Activated naive CD8-positive, alpha-beta T cell (primary cell): ENCODE data around the gene CD8B.

Source experiments
- H3K27ac Mint-ChIP-seq: one replicate; pipeline ENCODE4 v1.8.0; 2021; ENCODE audit warnings: mixed read lengths
- H3K27me3 Mint-ChIP-seq: one replicate; pipeline ENCODE4 v1.8.0; 2021; ENCODE audit warnings: mixed read lengths
- H3K36me3 Mint-ChIP-seq: one replicate; pipeline ENCODE4 v1.8.0; 2021; ENCODE audit warnings: mixed read lengths
- H3K4me1 Mint-ChIP-seq: one replicate; pipeline ENCODE4 v1.8.0; 2021; ENCODE audit warnings: low read depth, mixed read lengths
- H3K4me3 Mint-ChIP-seq: one replicate; pipeline ENCODE4 v1.8.0; 2021; ENCODE audit warnings: mild to moderate bottlenecking, mixed read lengths
- H3K9me3 Mint-ChIP-seq: one replicate; pipeline ENCODE4 v1.8.0; 2021; ENCODE audit warnings: low read depth, mixed read lengths

Gene CD8B

GRCh38 chr2:86793752-86794151 lies 67.9 kb downstream of the CD8B start:
- H3K27me3 Mint-ChIP-seq, result no peaks in the 10 kb centered on the region
- H3K36me3 Mint-ChIP-seq, result peaks cover 24% of the 10 kb centered on the region
- peak overlapping the region; percentile 71 for H3K4me3 Mint-ChIP-seq
- H3K27ac Mint-ChIP-seq, result peak overlapping the region; percentile 87
- peaks cover 17% of the 10 kb centered on the region for H3K9me3 Mint-ChIP-seq
- peaks cover 48% of the 10 kb centered on the region for H3K4me1 Mint-ChIP-seq

- Mint-ChIP-seq H3K4me3 (peak overlapping the region; percentile 97), H3K4me1 (peaks cover 63% of the 10 kb centered on the region), H3K27me3 (no peaks in the 10 kb centered on the region), H3K9me3 (peaks cover 9% of the 10 kb centered on the region), H3K36me3 (peaks cover 17% of the 10 kb centered on the region), H3K27ac (peak overlapping the region; percentile 99)
Measured at GRCh38 chr2:86791573-86791972, 70.1 kb downstream of the CD8B start.

- Mint-ChIP-seq H3K36me3 (peaks cover 12% of the 10 kb centered on the region), H3K9me3 (peaks cover 2% of the 10 kb centered on the region), H3K4me3 (peak within 1 kb of the TSS; percentile 97), H3K27ac (peak within 1 kb of the TSS; percentile 99), H3K4me1 (peaks cover 69% of the 10 kb centered on the region), H3K27me3 (no peaks in the 10 kb centered on the region)
Measured at GRCh38 chr2:86790676-86791572, 70.8 kb downstream of the CD8B start, which contains the start of gene CD8A. Gene CD8A, minus strand, starts transcription at chr2:86790913. Its CDS starts 88 bp downstream, at chr2:86790825.

GRCh38 chr2:86790134-86790675 lies 71.5 kb downstream of the CD8B start:
- Mint-ChIP-seq H3K4me1 (peaks cover 69% of the 10 kb centered on the region), H3K4me3 (peak overlapping the region; percentile 97), H3K36me3 (peaks cover 11% of the 10 kb centered on the region), H3K9me3 (no peaks in the 10 kb centered on the region), H3K27me3 (no peaks in the 10 kb centered on the region), H3K27ac (peak overlapping the region; percentile 97)

GRCh38 chr2:86789687-86790133 lies 72.0 kb downstream of the CD8B start:
- Mint-ChIP-seq H3K27me3 (no peaks in the 10 kb centered on the region), H3K27ac (peak overlapping the region; percentile 97), H3K4me3 (peak overlapping the region; percentile 97), H3K4me1 (peaks cover 69% of the 10 kb centered on the region), H3K9me3 (no peaks in the 10 kb centered on the region), H3K36me3 (peaks cover 7% of the 10 kb centered on the region)

GRCh38 chr2:86788881-86789686 lies 72.6 kb downstream of the CD8B start:
- Mint-ChIP-seq H3K27ac (peak overlapping the region; percentile 95), H3K36me3 (peaks cover 10% of the 10 kb centered on the region), H3K4me1 (peaks cover 69% of the 10 kb centered on the region), H3K9me3 (no peaks in the 10 kb centered on the region), H3K27me3 (no peaks in the 10 kb centered on the region), H3K4me3 (peak overlapping the region; percentile 97)

GRCh38 chr2:86788165-86788564 lies 73.5 kb downstream of the CD8B start:
- Mint-ChIP-seq H3K27me3 (no peaks in the 10 kb centered on the region), H3K4me3 (peak overlapping the region; percentile 97), H3K36me3 (peaks cover 12% of the 10 kb centered on the region), H3K4me1 (peaks cover 69% of the 10 kb centered on the region), H3K9me3 (no peaks in the 10 kb centered on the region), H3K27ac (peak overlapping the region; percentile 95)

GRCh38 chr2:86787736-86788135 lies 74.0 kb downstream of the CD8B start:
- Mint-ChIP-seq H3K4me3 (peak overlapping the region; percentile 97), H3K4me1 (peaks cover 69% of the 10 kb centered on the region), H3K27ac (peak overlapping the region; percentile 95), H3K27me3 (no peaks in the 10 kb centered on the region), H3K9me3 (no peaks in the 10 kb centered on the region), H3K36me3 (peaks cover 12% of the 10 kb centered on the region)

GRCh38 chr2:86786001-86786536 lies 75.6 kb downstream of the CD8B start:
- H3K27me3 Mint-ChIP-seq, result no peaks in the 10 kb centered on the region
- H3K27ac Mint-ChIP-seq, result peak overlapping the region; percentile 95
- peaks cover 12% of the 10 kb centered on the region for H3K36me3 Mint-ChIP-seq
- H3K9me3 Mint-ChIP-seq, result no peaks in the 10 kb centered on the region
- H3K4me3 Mint-ChIP-seq, result peak overlapping the region; percentile 81
- H3K4me1 Mint-ChIP-seq, result peaks cover 70% of the 10 kb centered on the region

- peaks cover 69% of the 10 kb centered on the region for H3K4me1 Mint-ChIP-seq
Measured at GRCh38 chr2:86785456-86785855, 76.2 kb downstream of the CD8B start.

GRCh38 chr2:86783615-86784339 lies 77.9 kb downstream of the CD8B start:
- no peaks in the 10 kb centered on the region for H3K9me3 Mint-ChIP-seq
- H3K4me3 Mint-ChIP-seq, result peak overlapping the region; percentile 83
- H3K27ac Mint-ChIP-seq, result peak overlapping the region; percentile 95
- H3K27me3 Mint-ChIP-seq, result no peaks in the 10 kb centered on the region
- peaks cover 72% of the 10 kb centered on the region for H3K4me1 Mint-ChIP-seq
- H3K36me3 Mint-ChIP-seq, result peaks cover 12% of the 10 kb centered on the region

More at GRCh38 chr2:86785456-86785855, 76.2 kb downstream of the CD8B start:
- H3K36me3 Mint-ChIP-seq, result peaks cover 12% of the 10 kb centered on the region
- H3K27me3 Mint-ChIP-seq, result no peaks in the 10 kb centered on the region
- no peaks in the 10 kb centered on the region for H3K9me3 Mint-ChIP-seq
- H3K27ac Mint-ChIP-seq, result peak overlapping the region; percentile 95
- H3K4me3 Mint-ChIP-seq, result peak overlapping the region; percentile 81

GRCh38 chr2:86782748-86783147 lies 78.9 kb downstream of the CD8B start:
- no peaks in the 10 kb centered on the region for H3K9me3 Mint-ChIP-seq
- no peaks in the 10 kb centered on the region for H3K27me3 Mint-ChIP-seq
- peak overlapping the region; percentile 95 for H3K27ac Mint-ChIP-seq
- no peak overlapping the region for H3K4me3 Mint-ChIP-seq
- H3K36me3 Mint-ChIP-seq, result peaks cover 10% of the 10 kb centered on the region
- peaks cover 65% of the 10 kb centered on the region for H3K4me1 Mint-ChIP-seq

- Mint-ChIP-seq H3K36me3 (peaks cover 7% of the 10 kb centered on the region), H3K4me3 (no peak overlapping the region), H3K27me3 (no peaks in the 10 kb centered on the region), H3K9me3 (no peaks in the 10 kb centered on the region), H3K4me1 (peaks cover 55% of the 10 kb centered on the region), H3K27ac (peak overlapping the region; percentile 74)
Measured at GRCh38 chr2:86781363-86781762, 80.3 kb downstream of the CD8B start.

GRCh38 chr2:86779971-86780370 lies 81.7 kb downstream of the CD8B start:
- H3K4me3 Mint-ChIP-seq, result no peak overlapping the region
- peaks cover 46% of the 10 kb centered on the region for H3K4me1 Mint-ChIP-seq
- H3K36me3 Mint-ChIP-seq, result peaks cover 5% of the 10 kb centered on the region
- H3K9me3 Mint-ChIP-seq, result no peaks in the 10 kb centered on the region
- H3K27ac Mint-ChIP-seq, result peak overlapping the region; percentile 9
- H3K27me3 Mint-ChIP-seq, result no peaks in the 10 kb centered on the region
